ENCODE data around the gene PSMC4. TPM values are rescaled to one million over a fixed set of nuclear protein-coding genes. Genes with fewer than 3 reads are reported as not detected.
A peak's percentile ranks its signal among the peaks of the same experiment; 100 is the strongest.

The PSMC4 gene
- 64.8 TPM for total RNA-seq
- long read RNA-seq, transcript PSMC4-201 (11 exons, 1,591 nt) = major isoform, 88 of 99 reads
- long read RNA-seq, partial matches to known transcripts = 3 of 99 reads
- long read RNA-seq, other reads (novel, unspliced or antisense) = 4 of 99 reads

DNA sequence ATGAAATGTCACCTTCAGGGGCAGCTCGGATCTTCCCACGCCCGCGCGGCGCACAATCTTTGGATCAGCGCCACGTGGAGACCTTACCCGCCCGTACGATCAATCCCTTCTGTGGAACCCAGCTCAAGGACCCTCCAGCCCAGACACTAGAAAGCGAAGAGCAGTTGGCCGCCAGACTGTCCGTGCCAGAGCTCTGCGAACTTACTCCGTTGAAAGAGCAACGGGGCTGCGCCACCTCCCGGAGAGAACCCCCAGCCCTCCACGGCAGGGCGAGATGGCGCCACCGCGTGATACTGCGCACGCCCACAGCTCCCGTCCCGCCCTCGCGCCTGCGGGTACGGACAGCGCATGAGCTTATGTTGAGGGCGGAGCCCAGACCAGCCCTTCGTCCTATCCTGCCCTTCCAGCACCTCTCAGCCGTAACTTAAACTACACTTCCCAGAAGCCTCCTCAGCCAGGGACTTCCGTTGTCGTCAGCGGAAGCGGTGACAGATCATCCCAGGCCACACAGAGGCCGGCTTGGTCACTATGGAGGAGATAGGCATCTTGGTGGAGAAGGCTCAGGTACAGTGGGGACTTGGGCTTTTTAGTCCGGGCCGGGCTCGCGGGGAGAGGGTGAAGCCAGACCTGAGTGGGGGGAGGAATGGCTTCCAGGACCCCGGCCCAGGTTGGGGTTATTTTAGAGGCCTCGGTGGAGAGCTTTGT is at the start of gene PSMC4:
TSS of gene PSMC4 (plus strand) at position 491 of the 705 bp plus-strand sequence. CDS start at position 529, 38 bp downstream.
- peak; percentile 99 for ATAC-seq (ENCODE audit: poor library complexity)

DNA sequence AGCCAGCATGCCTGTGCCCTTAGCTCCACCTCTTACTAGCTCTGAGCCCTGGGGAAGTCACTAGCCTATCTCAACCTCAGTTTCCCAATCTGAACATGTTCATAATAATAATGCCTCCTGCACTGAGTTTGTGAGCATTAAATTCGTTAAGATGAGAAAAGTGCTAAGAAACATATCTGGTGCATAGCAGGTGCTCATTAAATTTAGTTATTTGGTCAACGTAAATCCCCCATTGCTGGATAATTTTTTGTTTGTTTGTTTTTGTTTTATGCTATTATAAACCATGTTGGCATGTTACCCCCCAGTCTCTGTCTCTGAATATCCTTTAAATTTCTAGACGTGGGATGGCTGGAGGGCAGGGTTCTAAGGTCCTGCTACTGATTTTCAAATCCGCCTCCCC is 47.1 kb upstream of the PSMC4 start:
- ATAC-seq (ENCODE audit: poor library complexity) (no peak), DNase-seq (no peak)
- intact Hi-C loops (cut with DNase I) = no loop called here

More for the DNA sequence above, at the start of gene PSMC4:
- intact Hi-C loops (cut with DNase I) = loop anchor here (10.0 kb wide), 1 partner anchor 156 kb away; no protein-coding TSS in a partner anchor
- peak; percentile 99 for DNase-seq

DNA sequence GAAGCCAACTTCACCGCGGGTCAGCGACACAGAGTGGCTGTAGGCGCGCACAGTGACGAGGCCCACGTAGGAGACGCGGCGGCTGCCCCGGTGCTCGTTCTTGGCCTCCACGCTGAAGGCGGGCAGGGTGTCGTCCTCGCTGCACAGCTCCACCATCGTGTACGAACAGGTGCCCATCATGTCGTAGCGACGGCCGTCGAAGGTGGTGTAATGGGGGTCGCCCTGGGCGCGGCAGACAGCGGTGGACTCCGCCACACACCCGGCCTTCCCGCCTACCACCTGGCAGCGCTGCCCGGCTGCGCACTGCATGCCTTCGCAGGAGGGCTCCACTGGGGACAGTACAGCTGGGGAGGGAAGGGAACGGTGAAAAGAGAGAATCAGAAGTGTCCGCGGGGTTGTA is 46.6 kb upstream of the PSMC4 start:
- DNase-seq = no peak
- ATAC-seq (ENCODE audit: poor library complexity) = no peak
- intact Hi-C loops (cut with DNase I) = no loop called here

DNA sequence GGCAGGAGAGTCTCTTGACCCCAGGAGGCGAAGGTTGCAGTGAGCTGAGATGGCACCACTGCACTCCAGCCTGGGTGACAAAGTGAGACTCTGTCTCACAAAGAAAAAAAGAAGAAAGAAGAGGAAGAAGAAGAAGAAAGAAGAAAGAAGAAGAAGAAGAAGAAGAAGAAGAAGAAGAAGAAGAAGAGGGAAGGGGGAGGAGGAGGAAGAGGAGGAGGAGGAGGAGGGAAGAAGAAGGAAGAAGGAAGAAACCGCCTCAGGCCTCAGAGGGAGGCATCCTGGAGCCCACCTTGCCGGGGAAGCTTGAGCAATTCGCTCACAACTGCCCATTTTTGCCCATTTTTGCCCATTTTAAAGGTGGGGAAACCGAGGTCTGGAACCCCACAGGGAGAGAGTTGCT is 46.0 kb upstream of the PSMC4 start:
- intact Hi-C loops (cut with DNase I) = no loop called here
- DNase-seq = no peak
- no peak for ATAC-seq (ENCODE audit: poor library complexity)

DNA sequence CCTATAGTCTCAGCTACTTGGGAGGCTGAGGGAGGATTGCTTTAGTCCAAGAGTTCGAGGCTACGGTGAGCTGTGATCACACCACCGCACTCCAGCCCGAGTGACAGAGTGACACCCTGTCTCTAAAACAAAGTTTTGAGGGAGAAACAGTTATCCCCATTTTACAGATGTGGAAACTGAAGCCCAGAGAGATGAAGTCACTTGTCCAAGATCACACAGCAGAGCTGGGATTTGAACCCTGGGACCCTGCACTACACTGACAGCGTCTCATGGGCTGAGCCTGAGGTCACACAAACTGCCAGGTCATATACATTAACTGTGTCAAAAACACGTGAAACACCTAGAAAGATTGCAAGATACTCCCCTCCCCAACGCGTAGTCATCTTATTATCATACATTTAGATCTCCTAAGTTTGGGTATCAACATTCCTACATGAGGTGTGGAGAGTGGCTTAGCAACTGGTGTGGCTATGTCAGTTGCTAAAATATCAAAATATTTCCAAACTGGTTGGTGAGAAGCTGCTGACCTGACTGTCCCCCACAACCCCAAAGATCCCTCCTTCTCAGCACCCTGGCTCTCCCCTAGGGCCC is 44.7 kb upstream of the PSMC4 start:
- intact Hi-C loops (cut with DNase I) = no loop called here
- ATAC-seq (ENCODE audit: poor library complexity) = no peak
- no peak for DNase-seq

DNA sequence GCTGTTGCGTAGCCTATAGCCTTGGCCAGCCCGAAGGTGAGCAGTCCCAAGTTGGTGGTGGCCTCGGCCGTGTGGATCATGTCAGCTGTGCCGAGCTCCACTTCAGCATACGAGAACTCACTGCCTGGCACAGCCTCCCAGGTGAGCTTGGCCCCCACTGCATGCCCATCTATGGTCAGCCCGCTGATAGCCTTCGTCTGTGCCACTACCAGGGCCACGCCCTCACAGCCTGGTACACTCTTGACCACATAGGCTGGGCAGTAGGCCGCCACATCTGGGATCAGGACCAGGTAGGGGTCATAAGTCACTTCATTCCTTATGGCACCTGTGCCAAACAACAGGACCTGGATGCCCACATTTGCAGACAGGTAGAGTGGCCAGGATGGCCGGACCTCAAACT is 43.9 kb upstream of the PSMC4 start:
- DNase-seq (no peak), ATAC-seq (ENCODE audit: poor library complexity) (no peak)
- intact Hi-C loops (cut with DNase I) = no loop called here

DNA sequence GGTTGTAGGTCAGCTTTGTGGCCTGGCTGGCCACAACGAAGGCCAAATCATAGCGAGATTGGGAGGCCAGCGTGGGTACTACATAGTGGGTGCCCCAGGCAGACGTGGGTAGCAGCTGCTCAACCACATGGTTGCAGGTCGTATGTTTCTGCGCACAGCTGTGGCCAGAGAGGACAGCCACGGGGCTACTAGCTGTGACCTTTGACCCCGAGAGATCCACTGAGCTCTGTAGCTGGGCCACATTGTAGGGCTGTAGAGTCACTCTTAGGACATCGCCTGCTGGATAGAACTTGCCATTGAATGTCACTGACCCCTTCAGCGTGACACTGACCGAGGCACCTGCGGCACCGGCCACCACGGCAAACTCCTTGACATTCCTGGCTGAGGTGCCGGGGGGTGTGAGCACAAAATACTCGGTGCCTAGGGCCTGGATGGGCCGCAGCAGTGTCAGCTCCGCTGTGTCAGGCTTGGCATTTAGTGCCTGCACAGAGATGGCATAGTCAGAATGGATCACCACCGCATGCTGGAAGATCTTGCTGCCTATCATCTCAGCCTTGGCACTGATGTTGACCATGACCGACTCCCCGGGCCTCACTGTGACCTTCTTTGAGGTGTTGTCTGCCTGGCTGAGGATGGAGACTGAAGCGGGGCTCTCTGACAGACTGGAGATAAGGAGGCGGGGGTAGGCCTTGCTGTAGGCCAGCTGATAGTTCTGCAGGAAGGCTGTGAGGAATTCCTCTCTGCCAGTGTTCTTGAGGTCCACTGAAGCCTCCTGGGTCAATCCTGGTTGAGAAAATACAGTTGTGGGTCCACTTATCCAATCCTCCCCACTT is 43.2 kb upstream of the PSMC4 start:
- ATAC-seq (ENCODE audit: poor library complexity) (no peak), DNase-seq (no peak)
- intact Hi-C loops (cut with DNase I) = no loop called here

DNA sequence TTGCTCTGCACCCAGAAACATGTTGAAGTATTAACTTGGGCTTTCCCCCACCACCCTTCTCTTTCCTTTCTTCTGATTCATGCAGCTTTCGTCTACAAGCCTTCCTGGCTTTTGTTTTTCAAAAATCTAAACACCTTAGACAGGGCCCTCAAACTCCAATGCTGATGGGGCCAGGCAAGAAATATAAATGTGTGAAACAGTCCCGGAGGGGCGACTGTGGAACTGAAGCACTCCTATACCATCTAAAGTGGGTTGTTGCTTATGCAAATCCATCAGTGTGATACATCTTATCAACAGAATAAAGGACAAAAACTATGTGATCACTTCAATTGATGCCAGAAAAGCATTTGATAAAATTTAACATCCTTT is 42.6 kb upstream of the PSMC4 start:
- no peak for DNase-seq
- ATAC-seq (ENCODE audit: poor library complexity) = no peak
- intact Hi-C loops (cut with DNase I) = no loop called here

DNA sequence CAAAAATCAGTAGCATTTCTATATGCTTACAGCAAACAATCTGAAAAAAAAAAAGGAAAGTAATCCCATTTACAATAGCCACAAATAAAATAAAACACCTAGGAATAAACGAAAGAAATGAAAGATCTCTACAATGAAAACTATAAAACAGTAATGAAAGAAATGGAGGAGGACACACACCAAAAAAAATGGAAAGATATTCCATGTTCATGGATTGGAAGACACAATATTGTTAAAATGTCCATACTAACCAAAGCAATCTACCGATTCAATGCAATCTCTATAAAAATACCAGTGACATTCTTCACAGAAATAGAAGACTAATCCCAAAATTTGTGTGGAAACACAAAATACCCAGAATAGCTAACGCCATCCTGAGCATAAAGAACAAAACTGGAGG is 41.2 kb upstream of the PSMC4 start:
- DNase-seq (no peak), ATAC-seq (ENCODE audit: poor library complexity) (no peak)
- intact Hi-C loops (cut with DNase I) = no loop called here

DNA sequence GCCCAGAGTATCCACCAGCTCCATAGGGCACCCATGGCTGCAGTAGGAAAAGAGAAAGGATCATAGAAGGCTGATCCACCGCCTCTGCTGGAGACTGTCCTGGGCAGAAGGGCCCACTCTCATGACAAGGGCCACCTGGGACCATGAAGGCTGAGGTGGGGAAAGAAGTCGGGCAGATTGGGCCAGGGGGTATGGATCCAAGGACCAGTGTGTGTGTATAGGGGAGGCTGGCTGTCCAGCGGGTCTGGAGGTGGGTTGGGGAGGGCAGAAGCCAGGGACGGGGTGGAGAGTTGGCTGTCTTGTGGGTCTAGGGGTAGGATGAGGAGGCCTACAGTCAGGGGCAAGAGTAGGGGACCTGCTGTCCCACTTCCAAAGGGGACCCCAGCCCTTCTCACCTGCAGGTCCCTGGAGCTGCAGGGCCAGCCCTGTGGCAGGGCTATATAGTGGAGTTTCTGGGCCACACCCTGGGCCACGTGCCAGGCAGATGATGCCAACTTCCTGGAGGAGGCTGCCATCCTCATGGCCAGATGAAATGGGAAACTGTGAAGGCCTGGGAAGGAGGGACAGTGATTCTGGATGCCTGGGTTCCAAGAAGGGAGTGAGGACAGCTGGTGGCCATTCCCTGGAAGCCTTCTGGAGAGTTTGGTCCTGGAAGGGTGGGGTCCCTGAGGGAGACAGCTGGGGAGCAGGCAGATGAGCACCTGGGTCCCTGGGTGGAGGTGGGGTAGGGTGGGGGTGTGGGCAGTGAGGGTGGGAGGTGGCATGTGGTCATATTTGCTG is 36.2 kb upstream of the PSMC4 start, which contains the start of gene FCGBP:
TSS of gene FCGBP (minus strand) at position 51 of the 780 bp plus-strand sequence.
- ATAC-seq (ENCODE audit: poor library complexity) (no peak), DNase-seq (no peak)
- intact Hi-C loops (cut with DNase I) = no loop called here

DNA sequence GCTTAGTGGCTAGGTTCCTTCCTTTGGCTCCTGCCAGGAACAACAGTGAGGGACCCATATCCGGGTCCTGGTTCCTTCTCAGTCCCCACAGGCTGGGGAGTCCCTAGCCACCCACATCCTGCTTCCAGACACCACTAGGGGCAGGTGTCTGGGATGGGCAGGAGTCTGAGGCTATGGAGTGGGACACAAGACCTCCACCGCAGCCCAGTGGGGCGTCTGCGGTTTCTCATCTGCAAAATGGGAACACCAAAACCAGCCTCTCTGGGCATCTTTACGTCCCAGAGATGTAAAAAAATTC is 35.7 kb upstream of the PSMC4 start:
- intact Hi-C loops (cut with DNase I) = no loop called here
- ATAC-seq (ENCODE audit: poor library complexity) (no peak), DNase-seq (no peak)

DNA sequence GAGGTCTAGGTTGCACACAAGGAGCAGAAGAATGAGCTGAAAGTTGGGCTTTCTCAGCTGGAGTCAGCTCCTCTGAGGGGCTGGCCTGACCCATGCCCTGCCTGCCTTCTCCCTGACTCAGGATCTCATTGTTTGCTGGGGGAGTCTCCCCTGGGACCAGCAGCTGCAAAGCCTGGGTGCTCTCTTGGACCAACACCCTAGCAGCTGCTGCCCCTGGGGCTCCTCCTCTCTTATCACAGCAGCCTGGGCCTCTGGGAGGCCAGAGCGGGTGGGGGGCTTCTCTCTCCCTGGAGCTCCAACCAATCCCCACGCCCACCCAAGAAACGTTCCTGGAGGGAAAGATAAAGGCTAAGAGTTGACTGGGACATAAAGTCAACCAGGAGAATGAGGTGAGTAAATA is 34.9 kb upstream of the PSMC4 start:
- intact Hi-C loops (cut with DNase I) = no loop called here
- DNase-seq = no peak

DNA sequence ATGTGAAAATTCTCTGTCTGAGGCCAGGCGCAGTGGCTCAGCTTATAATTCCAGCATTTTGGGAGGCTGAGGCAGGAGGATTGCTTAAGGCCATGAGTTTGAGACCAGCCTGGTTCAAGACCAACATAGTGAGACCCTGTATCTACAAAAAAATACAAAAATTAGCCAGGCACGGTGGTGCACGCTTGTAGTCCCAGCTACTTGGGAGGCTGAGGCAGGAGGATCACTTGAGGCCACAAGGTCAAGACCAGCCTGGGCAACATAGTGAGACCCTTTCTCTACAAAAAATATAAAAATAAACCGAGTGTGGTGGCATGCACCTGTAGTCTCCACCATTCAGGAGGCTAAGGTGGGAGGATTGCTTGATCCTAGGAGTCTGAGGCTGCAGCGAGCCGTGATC is 34.3 kb upstream of the PSMC4 start:
- DNase-seq (no peak), ATAC-seq (ENCODE audit: poor library complexity) (no peak)
- intact Hi-C loops (cut with DNase I) = no loop called here

More for the DNA sequence above, 34.9 kb upstream of the PSMC4 start:
- no peak for ATAC-seq (ENCODE audit: poor library complexity)

DNA sequence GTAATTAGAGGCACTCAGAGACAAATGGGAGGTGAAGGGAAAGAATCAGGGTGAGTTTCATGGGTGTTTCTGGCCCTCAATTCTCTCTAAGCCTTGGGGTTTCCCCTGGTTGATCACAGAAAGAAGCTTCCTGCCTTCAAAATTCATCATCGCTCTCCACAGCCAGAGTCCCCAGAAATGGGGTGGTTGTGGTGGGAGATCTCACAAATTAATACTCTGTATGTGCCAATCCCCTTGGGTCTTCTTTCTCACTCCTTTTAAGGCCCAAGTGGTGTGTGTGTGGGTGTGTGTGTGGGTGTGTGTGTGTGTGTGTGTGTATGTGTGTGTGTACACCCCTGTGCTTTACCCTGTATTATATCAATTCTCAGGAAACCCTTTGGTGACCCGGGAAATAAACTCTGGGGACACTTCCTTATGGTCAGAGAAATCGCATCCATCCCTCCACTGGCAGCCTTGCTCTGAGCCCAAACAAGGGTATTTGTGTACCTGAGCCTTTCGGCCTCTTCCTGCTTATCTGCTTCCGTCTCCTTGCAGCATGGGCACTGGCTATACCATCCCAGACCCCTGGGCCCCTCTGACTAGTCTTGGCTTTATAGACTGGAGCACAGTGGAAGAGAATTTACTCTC is 33.8 kb upstream of the PSMC4 start:
- ATAC-seq (ENCODE audit: poor library complexity) = no peak
- intact Hi-C loops (cut with DNase I) = no loop called here
- DNase-seq = no peak

DNA sequence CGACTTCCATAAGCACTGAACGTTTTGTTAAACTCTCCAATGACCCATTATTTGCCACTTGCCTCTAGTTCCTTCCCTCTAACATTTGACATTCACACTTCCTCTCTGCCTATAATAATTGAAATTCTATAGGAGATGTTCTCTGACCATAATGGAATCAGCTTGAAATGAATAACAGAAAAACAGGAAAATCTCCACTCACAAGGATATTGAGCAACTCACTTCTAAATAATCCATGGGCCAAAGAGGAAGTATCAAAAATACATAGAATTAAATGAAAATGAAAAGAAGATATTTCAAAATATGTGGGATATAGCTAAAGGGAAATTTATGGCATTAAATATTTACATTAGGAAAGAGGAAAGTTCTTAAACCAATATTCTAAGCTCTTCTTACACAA is 33.2 kb upstream of the PSMC4 start:
- no peak for ATAC-seq (ENCODE audit: poor library complexity)
- intact Hi-C loops (cut with DNase I) = no loop called here
- DNase-seq = no peak

DNA sequence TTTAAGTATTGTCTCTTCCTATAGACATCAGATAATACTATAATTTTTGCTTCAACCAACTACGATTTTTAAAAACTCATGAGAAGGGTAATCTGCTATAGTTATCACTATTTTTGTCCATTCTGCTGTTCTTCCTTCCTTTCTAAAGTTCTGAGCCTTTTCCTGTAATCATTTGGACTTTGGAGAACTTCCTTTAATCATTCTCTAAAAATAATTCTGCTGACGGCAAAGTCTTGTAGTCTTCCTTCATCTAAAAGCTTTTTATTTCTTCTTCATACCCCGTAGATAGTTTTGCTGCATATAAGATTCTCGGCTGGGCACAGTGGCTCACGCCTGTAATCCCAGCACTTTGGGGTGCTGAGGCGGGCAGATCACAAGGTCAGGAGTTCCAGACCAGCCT is 31.4 kb upstream of the PSMC4 start:
- intact Hi-C loops (cut with DNase I) = no loop called here
- no peak for ATAC-seq (ENCODE audit: poor library complexity)
- DNase-seq = no peak

DNA sequence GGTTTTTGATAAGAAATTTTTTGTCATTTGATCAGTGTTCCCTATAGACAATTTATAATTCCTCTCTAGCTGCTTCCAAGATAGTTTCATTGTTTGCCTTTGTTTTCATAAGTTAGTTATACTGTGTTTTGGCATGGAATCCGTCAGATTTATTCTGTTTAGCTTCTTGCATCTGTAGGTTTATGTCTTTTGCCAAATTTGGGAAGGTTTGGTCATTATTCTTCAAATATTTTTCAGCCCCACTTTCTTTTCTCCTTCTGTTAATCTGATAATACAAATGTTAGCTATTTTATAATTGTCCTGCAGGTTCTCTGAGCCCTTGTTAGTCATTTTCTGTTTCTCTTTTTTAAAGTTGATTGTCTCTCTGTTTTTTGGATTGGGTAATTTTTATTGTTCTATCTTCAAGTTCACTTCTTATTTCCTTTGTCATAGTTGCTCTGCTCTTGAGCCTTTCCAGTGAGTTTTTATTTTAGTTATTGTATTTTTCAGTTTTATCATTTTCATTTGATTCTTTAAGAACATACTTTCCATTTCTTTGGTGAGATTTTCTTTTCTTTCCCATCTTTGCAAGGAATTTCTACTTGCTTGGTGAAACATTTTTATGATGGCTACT is 30.6 kb upstream of the PSMC4 start:
- ATAC-seq (ENCODE audit: poor library complexity) = no peak
- no peak for DNase-seq
- intact Hi-C loops (cut with DNase I) = no loop called here

DNA sequence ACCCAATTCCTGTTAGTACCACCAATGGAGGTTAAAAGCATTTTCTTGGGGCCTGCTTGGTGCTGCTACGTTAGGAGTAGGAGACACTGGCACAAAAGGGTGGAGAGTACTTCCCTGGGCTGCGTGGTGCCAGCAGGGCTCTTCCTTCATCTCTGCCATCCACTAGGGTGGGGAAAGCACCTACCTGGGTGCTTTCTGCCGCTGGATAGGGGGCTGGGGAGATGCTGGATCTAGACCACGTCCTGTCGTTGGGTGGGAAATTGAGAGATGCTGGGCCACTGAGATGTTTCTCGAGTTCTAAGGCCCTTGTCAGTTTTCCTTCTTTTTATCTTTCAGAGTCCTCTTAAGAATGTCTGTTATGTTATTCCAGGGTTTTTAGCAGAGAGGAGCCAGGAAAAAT is 29.8 kb upstream of the PSMC4 start:
- intact Hi-C loops (cut with DNase I) = no loop called here
- no peak for DNase-seq
- ATAC-seq (ENCODE audit: poor library complexity) = no peak
